ENCODE results near the gene CSNK1G3. TPM values are rescaled to one million over a fixed set of nuclear protein-coding genes. Genes with fewer than 3 reads are reported as not detected.
A peak's percentile ranks its signal among the peaks of the same experiment; 100 is the strongest.
"Not testable (repeated sequence)": the region's sequence is repeated elsewhere in the genome, so short reads cannot be mapped to it uniquely, and the experiment has no call there.

The CSNK1G3 gene
- 45.6 and 48.3 TPM in 2 replicates for total RNA-seq (2021)
- long read RNA-seq, full-length matches to known transcripts: 16 of 104 reads
- long read RNA-seq, partial matches to known transcripts: 6 of 104 reads
- long read RNA-seq, other reads (novel, unspliced or antisense): 82 of 104 reads

DNA sequence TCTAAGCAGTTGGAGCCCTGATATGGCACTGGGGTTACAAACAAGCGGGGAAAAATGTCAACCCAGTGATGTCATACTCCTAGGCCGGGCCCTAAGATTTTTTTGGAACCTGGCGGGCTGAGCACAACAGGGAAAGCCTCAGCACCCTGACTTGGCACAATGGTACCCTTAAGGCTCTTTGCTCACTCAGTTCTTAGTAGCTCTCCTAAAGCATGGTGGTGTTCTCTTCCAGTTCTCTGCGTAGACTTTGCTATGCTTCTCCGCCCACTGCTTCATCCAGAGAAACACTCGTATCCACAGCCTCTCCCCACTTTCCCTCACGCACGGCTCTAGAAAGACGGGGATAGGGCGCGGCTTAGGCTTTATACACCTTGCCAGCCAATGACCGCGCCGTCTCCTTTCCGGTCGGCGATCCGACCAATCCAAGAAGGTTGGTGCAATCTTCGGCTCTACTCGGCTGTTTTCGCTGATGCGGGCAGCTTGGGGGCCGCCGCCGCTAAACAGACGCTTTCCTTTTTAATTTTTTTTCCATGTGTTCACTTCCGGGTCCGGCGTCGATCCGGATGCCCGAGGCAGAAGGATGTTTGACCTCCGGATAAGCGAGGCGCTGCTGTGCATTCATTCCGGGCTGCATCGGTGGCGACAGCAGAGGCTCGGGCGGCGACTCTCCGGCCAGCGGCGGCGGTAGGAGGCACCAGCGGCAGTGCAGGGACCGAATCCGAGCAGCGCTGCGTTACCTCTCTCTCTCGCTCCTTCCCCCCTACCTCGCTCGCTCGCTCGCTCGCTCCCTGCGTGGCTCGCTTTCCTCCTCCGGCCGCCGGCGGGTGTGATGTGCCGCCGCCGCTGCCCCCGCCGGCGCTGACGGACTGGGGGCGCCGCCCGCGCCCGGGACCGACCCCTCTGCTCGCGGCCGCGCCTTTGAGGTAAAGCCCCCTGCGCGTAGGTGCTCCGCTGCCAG is at the start of gene CSNK1G3:
CSNK1G3 (plus strand) TSS at position 530 of the 958 bp plus-strand sequence. CDS start 33,487 bp downstream, outside the sequence.
- no CpG with 5 or more reads among the region's 82 CpGs for WGBS (ENCODE audit: extremely low coverage, insufficient read length, low lambda C conversion rate)
- H3K23me2 ChIP-seq (ENCODE audit: insufficient read length, low read depth, low read length, poor library complexity, severe bottlenecking): peaks cover 11% of the 10 kb centered on the region
- H4K5ac ChIP-seq (ENCODE audit: insufficient read length, low read depth, low read length): peak within 1 kb of the TSS; percentile 93
- H3K27ac ChIP-seq (ENCODE audit: insufficient read length, low read depth, low read length): peak within 1 kb of the TSS; percentile 75
- TF ChIP-seq, protein P1, sequence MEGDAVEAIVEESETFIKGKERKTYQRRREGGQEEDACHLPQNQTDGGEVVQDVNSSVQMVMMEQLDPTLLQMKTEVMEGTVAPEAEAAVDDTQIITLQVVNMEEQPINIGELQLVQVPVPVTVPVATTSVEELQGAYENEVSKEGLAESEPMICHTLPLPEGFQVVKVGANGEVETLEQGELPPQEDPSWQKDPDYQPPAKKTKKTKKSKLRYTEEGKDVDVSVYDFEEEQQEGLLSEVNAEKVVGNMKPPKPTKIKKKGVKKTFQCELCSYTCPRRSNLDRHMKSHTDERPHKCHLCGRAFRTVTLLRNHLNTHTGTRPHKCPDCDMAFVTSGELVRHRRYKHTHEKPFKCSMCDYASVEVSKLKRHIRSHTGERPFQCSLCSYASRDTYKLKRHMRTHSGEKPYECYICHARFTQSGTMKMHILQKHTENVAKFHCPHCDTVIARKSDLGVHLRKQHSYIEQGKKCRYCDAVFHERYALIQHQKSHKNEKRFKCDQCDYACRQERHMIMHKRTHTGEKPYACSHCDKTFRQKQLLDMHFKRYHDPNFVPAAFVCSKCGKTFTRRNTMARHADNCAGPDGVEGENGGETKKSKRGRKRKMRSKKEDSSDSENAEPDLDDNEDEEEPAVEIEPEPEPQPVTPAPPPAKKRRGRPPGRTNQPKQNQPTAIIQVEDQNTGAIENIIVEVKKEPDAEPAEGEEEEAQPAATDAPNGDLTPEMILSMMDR (conservative IDR thresholded peaks at IDR 0.05): no peak
- no peak within 1 kb of the TSS for H2BK15ac ChIP-seq (ENCODE audit: low read depth, low read length)
- peak within 1 kb of the TSS; percentile 96 for H3K18ac ChIP-seq (ENCODE audit: insufficient read length, low read depth, low read length)
- peak within 1 kb of the TSS; percentile 99 for H3K9ac ChIP-seq (ENCODE audit: extremely low read depth, insufficient read length, low read length)
- no peak within 1 kb of the TSS for H3T11ph ChIP-seq (ENCODE audit: low read length)
- peak within 1 kb of the TSS; percentile 99 for H3K4me2 ChIP-seq (ENCODE audit: insufficient read depth, insufficient read length, low read length)
- Mint-ChIP-seq H3K4me1 (peaks cover 31 to 38% of the 10 kb centered on the region in 2 experiments), H3K36me3 (ENCODE audit: insufficient read depth in 1 of 3, low read depth in 3 of 3) (no peaks in the 10 kb centered on the region), H3K4me3 (peak within 1 kb of the TSS; percentile 94 to 98), H3K27me3 (ENCODE audit: low read depth) (no peaks in the 10 kb centered on the region), H3K9me3 (no peaks in the 10 kb centered on the region; a peak in 1 of 5 replicates), H3K27ac (peak within 1 kb of the TSS; percentile 97 to 98 (median 97))
- H3K4me1 ChIP-seq (ENCODE audit: insufficient read depth, low read length): peaks cover 4% of the 10 kb centered on the region
- no peak within 1 kb of the TSS for H2BK120ac ChIP-seq (ENCODE audit: low read depth, low read length, poor library complexity, severe bottlenecking)
- H3K14ac ChIP-seq (ENCODE audit: insufficient read depth, low read length): peak within 1 kb of the TSS; percentile 93
- no peak within 1 kb of the TSS; the same call in 1 of the 2 replicates for H3K4ac ChIP-seq (ENCODE audit: low read depth, low read length)
- H2BK12ac ChIP-seq (ENCODE audit: insufficient read length, low read depth, low read length): no peak within 1 kb of the TSS
- no peak within 1 kb of the TSS for H3K23ac ChIP-seq (ENCODE audit: insufficient read length, low read depth, low read length)
- H3K27me3 ChIP-seq (ENCODE audit: insufficient read depth, low read length): no peaks in the 10 kb centered on the region
- DNase-seq: peak; percentile 97
- H4K8ac ChIP-seq (replicated peaks; ENCODE audit: insufficient read length, low read depth, low read length): peak within 1 kb of the TSS; percentile 97
- no peaks in the 10 kb centered on the region for H3K9me3 ChIP-seq (ENCODE audit: control insufficient read depth, low read depth, low read length)
- H3K56ac ChIP-seq (ENCODE audit: insufficient read length, low read depth, low read length): no peak within 1 kb of the TSS
- no peaks in the 10 kb centered on the region for H3K79me1 ChIP-seq (ENCODE audit: insufficient read depth, low read depth, low read length, poor library complexity, severe bottlenecking)
- peaks cover 16% of the 10 kb centered on the region; the same call in 1 of the 2 replicates for H3K79me2 ChIP-seq (ENCODE audit: insufficient read depth, low read length)
- no peak within 1 kb of the TSS for H2BK20ac ChIP-seq (ENCODE audit: low read depth, low read length, poor library complexity, severe bottlenecking)
- no peaks in the 10 kb centered on the region for H4K20me1 ChIP-seq (ENCODE audit: control insufficient read depth, insufficient read depth, insufficient read length)
- H2BK5ac ChIP-seq (ENCODE audit: insufficient read length, low read length): peak within 1 kb of the TSS; percentile 80
- peak within 1 kb of the TSS; percentile 25 for H2AK5ac ChIP-seq (ENCODE audit: insufficient read length, low read length)
- H4K91ac ChIP-seq (ENCODE audit: insufficient read length, low read depth, low read length): no peak within 1 kb of the TSS
- peak within 1 kb of the TSS; percentile 61 for H2AFZ ChIP-seq (ENCODE audit: low read length)

DNA sequence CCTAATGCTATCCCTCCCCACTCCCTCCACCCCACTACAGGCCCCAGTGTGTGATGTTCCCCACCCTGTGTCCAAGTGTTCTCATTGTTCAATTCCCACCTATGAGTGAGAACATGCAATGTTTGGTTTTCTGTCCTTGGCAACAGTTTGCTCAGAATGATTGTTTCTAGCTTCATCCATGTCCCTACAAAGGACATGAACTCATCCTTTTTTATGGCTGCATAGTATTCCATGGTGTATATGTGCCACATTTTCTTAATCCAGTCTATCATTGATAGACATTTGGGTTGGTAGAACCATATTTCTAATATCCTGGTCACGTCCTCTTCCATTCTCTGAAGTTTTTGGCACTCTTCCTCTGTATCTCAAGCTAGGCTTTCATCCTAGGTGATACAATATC is 45.1 kb upstream of the CSNK1G3 start:
- not testable (repeated sequence) for H3K4me1 ChIP-seq (ENCODE audit: insufficient read depth, low read length); H3K9me3 Mint-ChIP-seq; H3K9ac ChIP-seq (ENCODE audit: extremely low read depth, insufficient read length, low read length); H3K27ac Mint-ChIP-seq; H2BK120ac ChIP-seq (ENCODE audit: low read depth, low read length, poor library complexity, severe bottlenecking); H3K18ac ChIP-seq (ENCODE audit: insufficient read length, low read depth, low read length); DNase-seq; H3K79me2 ChIP-seq (ENCODE audit: insufficient read depth, low read length); H2BK20ac ChIP-seq (ENCODE audit: low read depth, low read length, poor library complexity, severe bottlenecking); H3K27me3 Mint-ChIP-seq (ENCODE audit: low read depth); H3K56ac ChIP-seq (ENCODE audit: insufficient read length, low read depth, low read length); H3K23ac ChIP-seq (ENCODE audit: insufficient read length, low read depth, low read length); H2BK15ac ChIP-seq (ENCODE audit: low read depth, low read length); H3K27me3 ChIP-seq (ENCODE audit: insufficient read depth, low read length); H3K27ac ChIP-seq (ENCODE audit: insufficient read length, low read depth, low read length); H3K36me3 Mint-ChIP-seq (ENCODE audit: insufficient read depth in 1 of 3, low read depth in 3 of 3); H4K20me1 ChIP-seq (ENCODE audit: control insufficient read depth, insufficient read depth, insufficient read length); H3K14ac ChIP-seq (ENCODE audit: insufficient read depth, low read length); H3K4me1 Mint-ChIP-seq; H4K5ac ChIP-seq (ENCODE audit: insufficient read length, low read depth, low read length); H2AFZ ChIP-seq (ENCODE audit: low read length); H4K8ac ChIP-seq (replicated peaks; ENCODE audit: insufficient read length, low read depth, low read length); H4K91ac ChIP-seq (ENCODE audit: insufficient read length, low read depth, low read length); H2BK12ac ChIP-seq (ENCODE audit: insufficient read length, low read depth, low read length); H3K4me2 ChIP-seq (ENCODE audit: insufficient read depth, insufficient read length, low read length); H3K23me2 ChIP-seq (ENCODE audit: insufficient read length, low read depth, low read length, poor library complexity, severe bottlenecking); H3K4ac ChIP-seq (ENCODE audit: low read depth, low read length); H3T11ph ChIP-seq (ENCODE audit: low read length); H2BK5ac ChIP-seq (ENCODE audit: insufficient read length, low read length); H3K4me3 Mint-ChIP-seq; H3K79me1 ChIP-seq (ENCODE audit: insufficient read depth, low read depth, low read length, poor library complexity, severe bottlenecking); H2AK5ac ChIP-seq (ENCODE audit: insufficient read length, low read length); H3K9me3 ChIP-seq (ENCODE audit: control insufficient read depth, low read depth, low read length)
- WGBS (ENCODE audit: extremely low coverage, insufficient read length, low lambda C conversion rate): no CpG with 5 or more reads among the region's 1 CpG

All from H9 (cell line).